NB4 (cell line): Measurements from ENCODE around the gene L3MBTL4.

ENCODE experiments used
- DNase-seq: peaks from one replicate; pipeline ENCODE4 v3.0.0; 2010; ENCODE audit warnings: low read depth
- H3K4me3 ChIP-seq: one replicate; pipeline ENCODE4 v1.5.1; 2011; ENCODE audit warnings: mild to moderate bottlenecking, low read depth, low read length, moderate library complexity
- MYC ChIP-seq: IDR thresholded peaks from 2 replicates; pipeline ENCODE4 v1.6.1; 2011; ENCODE audit warnings: low read depth, low read length
- POLR2A ChIP-seq: IDR thresholded peaks from 2 replicates; pipeline ENCODE4 v1.6.1; 2011; ENCODE audit warnings: mild to moderate bottlenecking; ENCODE audit not compliant: insufficient read length; ENCODE audit errors: extremely low read depth
- TF ChIP-seq, protein P1 (sequence below): IDR thresholded peaks from 2 replicates; pipeline ENCODE4 v1.6.1; 2011; ENCODE audit warnings: low read depth, low read length
- TF ChIP-seq, protein P2 (sequence below): IDR thresholded peaks from one replicate; pipeline ENCODE4 v1.5.1; 2012; ENCODE audit warnings: low read depth, low read length

The L3MBTL4 gene

DNA sequence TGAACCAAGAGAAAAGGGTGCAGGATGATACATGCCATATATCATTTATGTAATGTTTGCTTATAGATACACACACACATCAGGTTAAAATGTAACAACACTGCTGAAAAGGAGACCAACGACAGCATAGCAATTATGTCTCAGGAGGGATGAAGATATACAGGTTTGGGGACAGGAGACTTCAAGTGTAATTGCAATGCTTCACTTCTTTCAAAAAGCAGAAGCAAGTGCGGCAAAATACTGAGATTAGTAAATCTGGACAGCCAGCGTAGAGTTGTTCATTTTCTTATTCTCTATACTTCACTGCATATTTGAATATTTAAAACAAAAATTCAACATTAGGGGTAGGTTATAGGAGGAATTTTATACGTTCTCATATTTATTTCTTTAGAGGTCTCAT lies 87.2 kb downstream of the L3MBTL4 start:
- H3K4me3 ChIP-seq = no peak overlapping the region
- no peak for DNase-seq
- TF ChIP-seq, protein P1, sequence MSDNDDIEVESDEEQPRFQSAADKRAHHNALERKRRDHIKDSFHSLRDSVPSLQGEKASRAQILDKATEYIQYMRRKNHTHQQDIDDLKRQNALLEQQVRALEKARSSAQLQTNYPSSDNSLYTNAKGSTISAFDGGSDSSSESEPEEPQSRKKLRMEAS = no peak
- TF ChIP-seq, protein P2, sequence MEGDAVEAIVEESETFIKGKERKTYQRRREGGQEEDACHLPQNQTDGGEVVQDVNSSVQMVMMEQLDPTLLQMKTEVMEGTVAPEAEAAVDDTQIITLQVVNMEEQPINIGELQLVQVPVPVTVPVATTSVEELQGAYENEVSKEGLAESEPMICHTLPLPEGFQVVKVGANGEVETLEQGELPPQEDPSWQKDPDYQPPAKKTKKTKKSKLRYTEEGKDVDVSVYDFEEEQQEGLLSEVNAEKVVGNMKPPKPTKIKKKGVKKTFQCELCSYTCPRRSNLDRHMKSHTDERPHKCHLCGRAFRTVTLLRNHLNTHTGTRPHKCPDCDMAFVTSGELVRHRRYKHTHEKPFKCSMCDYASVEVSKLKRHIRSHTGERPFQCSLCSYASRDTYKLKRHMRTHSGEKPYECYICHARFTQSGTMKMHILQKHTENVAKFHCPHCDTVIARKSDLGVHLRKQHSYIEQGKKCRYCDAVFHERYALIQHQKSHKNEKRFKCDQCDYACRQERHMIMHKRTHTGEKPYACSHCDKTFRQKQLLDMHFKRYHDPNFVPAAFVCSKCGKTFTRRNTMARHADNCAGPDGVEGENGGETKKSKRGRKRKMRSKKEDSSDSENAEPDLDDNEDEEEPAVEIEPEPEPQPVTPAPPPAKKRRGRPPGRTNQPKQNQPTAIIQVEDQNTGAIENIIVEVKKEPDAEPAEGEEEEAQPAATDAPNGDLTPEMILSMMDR = no peak
- TF ChIP-seq MYC = no peak
- no peak for TF ChIP-seq POLR2A

DNA sequence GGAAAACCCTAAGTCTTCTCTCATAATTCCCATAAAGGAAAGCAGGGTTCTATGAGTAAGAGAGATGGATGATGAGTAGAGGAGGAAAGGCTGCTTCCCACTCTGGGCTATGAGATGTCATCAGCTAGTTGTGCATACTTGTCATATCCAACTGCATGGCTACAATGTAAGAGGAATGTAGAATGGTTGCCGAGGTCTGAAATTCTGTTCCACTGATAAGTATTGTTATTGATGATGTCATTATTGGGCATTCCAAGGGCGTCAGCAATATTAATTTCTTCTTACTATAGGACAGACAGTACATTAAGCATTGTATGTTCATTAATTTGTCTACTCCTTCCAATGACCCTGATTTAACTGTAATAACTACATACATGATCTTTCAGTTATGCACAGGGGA lies 88.1 kb downstream of the L3MBTL4 start:
- TF ChIP-seq POLR2A (no peak), MYC (no peak)
- TF ChIP-seq, protein P2 = no peak
- no peak overlapping the region for H3K4me3 ChIP-seq
- DNase-seq = no peak

DNA sequence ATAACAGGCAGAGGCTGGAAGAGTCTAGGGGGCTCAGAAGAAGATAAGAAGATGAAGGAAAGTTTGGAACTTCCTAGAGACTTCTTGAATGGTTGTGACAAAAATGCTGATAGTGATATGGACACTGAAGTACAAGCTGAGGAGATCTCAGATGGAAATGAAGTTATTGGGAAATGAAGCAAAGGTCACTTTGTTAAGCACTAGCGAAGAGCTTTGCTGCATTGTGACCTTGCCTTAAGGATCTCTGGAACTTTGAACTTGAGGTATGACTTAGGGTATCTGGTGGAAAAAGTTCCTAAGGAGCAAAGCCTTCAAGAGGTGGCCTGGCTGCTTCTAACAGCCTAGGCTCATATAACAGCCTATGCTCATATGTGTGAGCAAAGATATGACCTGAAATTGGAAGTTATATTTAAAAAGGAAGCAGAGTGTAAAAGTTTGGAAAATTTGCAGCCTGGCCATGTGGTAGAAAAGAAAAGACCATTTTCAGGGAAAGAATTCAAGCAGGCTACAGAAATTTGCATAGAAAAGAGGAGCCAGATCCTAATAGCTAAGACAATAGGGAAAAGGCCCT lies 91.3 kb downstream of the L3MBTL4 start:
- DNase-seq = no peak
- TF ChIP-seq, protein P2 = no peak
- no peak for TF ChIP-seq POLR2A
- TF ChIP-seq, protein P1 = no peak
- no peak for TF ChIP-seq MYC
- H3K4me3 ChIP-seq = no peak overlapping the region

DNA sequence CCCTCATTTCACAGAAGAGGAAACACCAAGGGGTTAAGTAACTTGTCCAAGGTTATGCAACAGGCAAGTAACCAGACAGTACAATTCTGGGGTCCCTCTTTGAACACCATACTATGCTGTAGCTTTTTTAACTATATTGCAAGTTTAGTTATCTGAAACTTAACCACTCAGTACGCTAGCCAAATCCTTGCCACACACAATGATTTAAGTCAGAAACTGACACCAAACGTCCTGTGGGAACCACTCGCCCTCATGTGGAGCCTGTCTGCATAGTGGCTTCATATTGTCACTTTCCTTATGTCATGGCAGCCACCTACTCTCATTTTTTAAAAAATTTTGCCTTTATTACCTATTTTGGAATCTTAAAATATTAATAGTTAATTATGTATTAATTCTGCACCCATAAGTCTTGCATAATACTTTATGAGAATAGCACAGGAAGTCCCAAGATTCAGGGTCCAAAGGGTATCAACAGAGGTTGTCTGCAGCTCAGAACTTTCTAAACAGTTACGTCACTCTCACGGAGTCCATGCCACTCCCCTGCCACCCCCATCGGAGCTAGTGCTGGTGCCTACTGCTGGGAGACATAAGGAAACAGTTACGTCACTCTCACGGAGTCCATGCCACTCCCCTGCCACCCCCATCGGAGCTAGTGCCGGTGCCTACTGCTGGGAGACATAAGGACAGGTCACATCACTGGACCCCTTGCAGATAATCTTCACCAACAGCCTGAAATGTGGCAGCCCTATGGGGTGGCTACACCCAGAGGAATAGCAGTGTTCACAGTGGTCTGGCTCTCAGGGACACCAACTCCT lies 99.0 kb downstream of the L3MBTL4 start:
- TF ChIP-seq, protein P1 = no peak
- TF ChIP-seq POLR2A = no peak
- TF ChIP-seq, protein P2 = no peak
- TF ChIP-seq MYC = no peak
- H3K4me3 ChIP-seq = no peak overlapping the region
- no peak for DNase-seq

DNA sequence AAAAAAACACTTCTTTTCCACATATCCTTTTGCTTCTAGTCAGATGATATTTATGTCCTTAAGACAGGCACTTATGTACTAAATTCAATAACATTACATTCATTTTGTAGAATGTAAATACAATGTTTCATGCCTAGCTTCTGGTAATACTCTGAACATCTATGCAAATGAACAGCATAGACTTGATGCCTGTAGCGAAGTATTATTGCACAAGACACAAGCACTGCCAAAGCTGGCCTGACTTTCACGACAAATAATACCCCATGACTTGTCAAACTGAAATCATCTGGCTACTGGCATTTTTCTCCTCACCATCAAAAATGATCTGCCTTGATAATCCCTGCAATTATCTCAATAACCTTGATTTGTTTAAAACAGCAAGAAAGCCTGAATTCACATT lies 101.3 kb downstream of the L3MBTL4 start:
- TF ChIP-seq, protein P1 = no peak
- TF ChIP-seq POLR2A = no peak
- TF ChIP-seq, protein P2 = no peak
- TF ChIP-seq MYC = no peak
- DNase-seq = no peak
- no peak overlapping the region for H3K4me3 ChIP-seq
